Natural killer cell (primary cell): ENCODE results near the gene MACROH2A1. TPM values are rescaled to one million over a fixed set of nuclear protein-coding genes. Genes with fewer than 3 reads are reported as not detected.

Experiments
- ATAC-seq, 3 donors: fragments of 150-1000 bp in 2 of 3; fragments of 200-7000 bp in 1 of 3; cut with Tn5 transposase; 1 replicate in 1 of 3; 2 replicates in 2 of 3; pipeline ENCODE4 v1.10.0; 2021; ENCODE audit warnings: mild to moderate bottlenecking in 2 of 3, moderate library complexity in 2 of 3
- DNase-seq, 2 donors: peaks; one replicate each; pipeline versions ENCODE4 v3.0.0 to v3.0.0-alpha.2; 2013 to 2021; ENCODE audit warnings: mixed read lengths in 1 of 2
- H3K27ac ChIP-seq: one replicate; pipeline ENCODE4 v1.5.1; 2013; ENCODE audit warnings: mild to moderate bottlenecking, low read length
- H3K27me3 ChIP-seq: one replicate; pipeline ENCODE4 v1.6.1; 2013; ENCODE audit warnings: low read length; ENCODE audit not compliant: control insufficient read depth, insufficient read depth
- H3K36me3 ChIP-seq: one replicate; pipeline ENCODE4 v1.6.1; 2013; ENCODE audit warnings: low read length; ENCODE audit not compliant: control insufficient read depth, insufficient read depth
- H3K4me1 ChIP-seq: one replicate; pipeline ENCODE4 v1.6.1; 2013; ENCODE audit warnings: low read length; ENCODE audit not compliant: control insufficient read depth, insufficient read depth
- H3K4me3 ChIP-seq: one replicate; pipeline ENCODE4 v1.5.1; 2013; ENCODE audit warnings: low read length
- H3K9me3 ChIP-seq: one replicate; pipeline ENCODE4 v1.6.1; 2013; ENCODE audit warnings: low read length; ENCODE audit not compliant: control insufficient read depth, insufficient read depth
- H3K27ac Mint-ChIP-seq, 2 donors: one replicate each; pipeline ENCODE4 v1.8.0; 2022; ENCODE audit warnings: mild to moderate bottlenecking in 2 of 2, mixed read lengths in 2 of 2, moderate library complexity in 1 of 2
- H3K27me3 Mint-ChIP-seq, 2 donors: one replicate each; pipeline ENCODE4 v1.8.0; 2022; ENCODE audit warnings: low read depth in 2 of 2, mixed read lengths in 2 of 2
- H3K36me3 Mint-ChIP-seq: one replicate; pipeline ENCODE4 v1.8.0; 2022; ENCODE audit warnings: mixed read lengths
- H3K4me1 Mint-ChIP-seq, 2 donors: one replicate each; pipeline ENCODE4 v1.8.0; 2022; ENCODE audit warnings: mixed read lengths in 2 of 2
- H3K4me3 Mint-ChIP-seq: one replicate; pipeline ENCODE4 v1.8.0; 2022; ENCODE audit warnings: mild to moderate bottlenecking, moderate library complexity, mixed read lengths
- H3K9me3 Mint-ChIP-seq, 2 donors: one replicate each; pipeline ENCODE4 v1.8.0; 2022; ENCODE audit warnings: mixed read lengths in 2 of 2
- WGBS: methylation state at CpG from one replicate; pipeline ENCODE4 v1.1.7; 2013; ENCODE audit warnings: missing lambda C conversion rate; ENCODE audit not compliant: insufficient coverage; 5-methylcytosine and 5-hydroxymethylcytosine counted together
- intact Hi-C: fragments of 100-400 bp; cut with micrococcal nuclease; formaldehyde crosslinking; loops from one replicate; pipeline ENCODE4 v1.14.2; 2022
- total RNA-seq, 4 donors: library from RNA; stranded (reverse); fragments of 120-200 nt in 1 of 4; gene quantifications; one replicate each; pipeline versions ENCODE4 v1.2.3 to v1.2.4, GENCODE V29; 2013 to 2022
- TF ChIP-seq, protein P1 (sequence below): fragments of 200-600 bp; IDR thresholded peaks from one replicate; pipeline ENCODE4 v1.8.0; 2022; ENCODE audit warnings: antibody characterized with exemption

MACROH2A1 gene
- total RNA-seq, 3 donors from 2014 or later (not counting 1 experiment from before 2014, with no cell fraction given) = 139 to 160 (median 139) TPM

DNA sequence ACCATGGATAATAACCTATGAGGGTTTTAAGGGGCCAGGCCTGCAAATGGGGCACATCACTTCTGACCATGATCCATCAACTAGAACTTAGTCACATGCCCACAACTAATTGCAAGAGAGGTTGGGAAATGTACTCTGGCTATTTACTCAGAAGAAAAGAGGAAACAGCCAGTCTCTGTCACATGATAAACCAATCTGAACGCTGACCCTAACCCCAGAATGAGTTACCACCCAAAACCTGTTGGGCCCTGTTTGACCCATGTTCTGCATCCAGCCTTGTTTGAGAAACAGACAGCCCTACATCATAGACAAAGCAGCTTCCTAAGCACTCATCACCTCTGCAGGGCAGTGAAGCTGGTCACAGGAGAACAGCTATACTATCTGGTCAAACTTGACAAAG, 5.8 kb downstream of the MACROH2A1 start:
- Histone ChIP-seq H3K4me1 (peaks cover 56% of the 10 kb centered on the region), H3K4me3 (no peak overlapping the region), H3K27me3 (no peaks in the 10 kb centered on the region), H3K27ac (peak overlapping the region; percentile 26), H3K9me3 (no peaks in the 10 kb centered on the region), H3K36me3 (peaks cover 6% of the 10 kb centered on the region)
- ATAC-seq = peak in 1 of 3 donors; percentile 16
- Mint-ChIP-seq H3K4me3 (no peak overlapping the region), H3K4me1 (peaks cover 92 to 94% of the 10 kb centered on the region in 2 donors), H3K27me3 (no peaks in the 10 kb centered on the region), H3K9me3 (no peaks in the 10 kb centered on the region), H3K27ac (peak overlapping the region; percentile 68 to 70), H3K36me3 (no peaks in the 10 kb centered on the region)
- TF ChIP-seq, protein P1, sequence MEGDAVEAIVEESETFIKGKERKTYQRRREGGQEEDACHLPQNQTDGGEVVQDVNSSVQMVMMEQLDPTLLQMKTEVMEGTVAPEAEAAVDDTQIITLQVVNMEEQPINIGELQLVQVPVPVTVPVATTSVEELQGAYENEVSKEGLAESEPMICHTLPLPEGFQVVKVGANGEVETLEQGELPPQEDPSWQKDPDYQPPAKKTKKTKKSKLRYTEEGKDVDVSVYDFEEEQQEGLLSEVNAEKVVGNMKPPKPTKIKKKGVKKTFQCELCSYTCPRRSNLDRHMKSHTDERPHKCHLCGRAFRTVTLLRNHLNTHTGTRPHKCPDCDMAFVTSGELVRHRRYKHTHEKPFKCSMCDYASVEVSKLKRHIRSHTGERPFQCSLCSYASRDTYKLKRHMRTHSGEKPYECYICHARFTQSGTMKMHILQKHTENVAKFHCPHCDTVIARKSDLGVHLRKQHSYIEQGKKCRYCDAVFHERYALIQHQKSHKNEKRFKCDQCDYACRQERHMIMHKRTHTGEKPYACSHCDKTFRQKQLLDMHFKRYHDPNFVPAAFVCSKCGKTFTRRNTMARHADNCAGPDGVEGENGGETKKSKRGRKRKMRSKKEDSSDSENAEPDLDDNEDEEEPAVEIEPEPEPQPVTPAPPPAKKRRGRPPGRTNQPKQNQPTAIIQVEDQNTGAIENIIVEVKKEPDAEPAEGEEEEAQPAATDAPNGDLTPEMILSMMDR = no peak
- intact Hi-C loops = no loop called here
- WGBS = 7% methylated on average over 1 of the region's 1 CpG
- no peak for DNase-seq

DNA sequence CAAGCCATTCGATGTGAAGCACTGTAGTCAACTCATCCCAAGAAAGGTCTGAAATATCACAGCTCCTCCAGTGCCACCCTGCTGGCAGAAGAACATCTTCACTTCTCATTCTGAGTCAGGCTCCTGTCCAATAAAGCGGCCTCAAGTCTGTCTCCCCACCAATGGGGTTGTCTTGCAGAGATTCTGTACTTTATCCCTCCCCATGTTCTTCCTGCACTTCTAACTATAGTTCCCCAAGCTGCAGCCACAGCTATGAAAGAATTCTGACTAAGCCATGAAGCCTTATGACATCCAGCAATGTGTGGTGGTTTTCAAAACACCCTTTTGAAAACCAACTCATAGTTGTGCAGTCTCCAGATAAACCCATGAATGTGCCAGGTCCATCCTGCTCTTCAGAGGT, 6.8 kb downstream of the MACROH2A1 start:
- peaks cover 10% of the 10 kb centered on the region for H3K36me3 ChIP-seq
- 46% methylated on average over 2 of the region's 2 CpGs for WGBS
- Mint-ChIP-seq H3K9me3 (no peaks in the 10 kb centered on the region), H3K27me3 (no peaks in the 10 kb centered on the region), H3K27ac (peak overlapping the region; percentile 3 to 70), H3K4me3 (no peak overlapping the region), H3K4me1 (peaks cover 93 to 94% of the 10 kb centered on the region in 2 donors), H3K36me3 (no peaks in the 10 kb centered on the region)
- intact Hi-C loops = no loop called here
- no peaks in the 10 kb centered on the region for H3K27me3 ChIP-seq
- peaks cover 55% of the 10 kb centered on the region for H3K4me1 ChIP-seq
- H3K9me3 ChIP-seq = no peaks in the 10 kb centered on the region
- peak overlapping the region; percentile 4 for H3K27ac ChIP-seq
- ATAC-seq (peak; percentile 27 to 51 (median 40)), DNase-seq (no peak)
- no peak overlapping the region for H3K4me3 ChIP-seq
- TF ChIP-seq, protein P1 = no peak

DNA sequence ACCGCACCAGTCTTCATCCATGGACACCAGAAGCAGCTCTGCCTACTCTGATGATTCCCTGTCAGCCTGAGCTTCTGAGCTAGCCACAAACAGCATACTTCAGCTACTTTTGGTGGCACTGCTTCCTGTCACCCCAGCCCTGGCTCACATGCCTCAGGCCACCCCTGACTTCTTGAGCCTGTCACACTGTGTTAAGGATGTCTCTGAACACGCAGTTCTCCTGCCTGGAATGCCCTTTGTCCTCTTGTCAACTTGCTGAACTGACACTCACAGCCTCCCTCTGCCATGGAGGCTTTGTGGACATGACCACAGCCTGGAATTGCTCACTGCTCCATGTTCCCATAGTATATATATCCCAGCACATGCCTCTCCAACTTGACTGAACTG, 7.2 kb downstream of the MACROH2A1 start:
- Mint-ChIP-seq H3K4me1 (peaks cover 93 to 94% of the 10 kb centered on the region in 2 donors), H3K9me3 (no peaks in the 10 kb centered on the region), H3K27me3 (no peaks in the 10 kb centered on the region), H3K36me3 (no peaks in the 10 kb centered on the region), H3K4me3 (no peak overlapping the region), H3K27ac (peak overlapping the region; percentile 3 to 70)
- intact Hi-C loops = no loop called here
- WGBS = 50% methylated on average over 2 of the region's 2 CpGs
- Histone ChIP-seq H3K4me3 (no peak overlapping the region), H3K9me3 (no peaks in the 10 kb centered on the region), H3K27ac (no peak overlapping the region), H3K36me3 (peaks cover 14% of the 10 kb centered on the region), H3K27me3 (no peaks in the 10 kb centered on the region), H3K4me1 (peaks cover 53% of the 10 kb centered on the region)
- TF ChIP-seq, protein P1 = no peak
- no peak for DNase-seq
- ATAC-seq = no peak
